ENCODE measurements around the gene MYLK.

The MYLK gene

DNA sequence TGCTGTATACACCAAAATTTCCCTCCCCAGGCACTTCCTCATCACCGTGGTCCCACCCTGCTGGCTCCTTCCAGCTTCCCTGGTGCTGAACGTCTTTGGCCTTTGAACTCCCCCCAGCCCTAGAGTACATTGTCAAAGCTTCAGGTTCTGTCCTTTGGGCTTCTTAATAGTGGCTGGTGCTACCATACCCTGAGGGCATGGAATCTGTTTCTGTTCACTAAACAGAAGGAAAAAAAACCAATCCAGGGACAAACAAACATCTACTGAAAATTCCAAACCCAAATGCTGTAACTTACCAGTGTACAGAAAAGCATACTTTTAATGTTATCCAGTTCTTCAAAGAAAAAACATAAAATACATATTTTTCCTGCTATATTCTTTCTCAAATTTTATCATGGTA is 148.7 kb downstream of the MYLK start:
- H3K4me3 Mint-ChIP-seq, result no peak overlapping the region
- DNase-seq (no peak), ATAC-seq (replicated peaks) (no peak)
- H3K27ac Mint-ChIP-seq, result no peak overlapping the region
- peaks cover 40 to 81% of the 10 kb centered on the region in 2 donors for H3K27me3 Mint-ChIP-seq
- no peaks in the 10 kb centered on the region for H3K36me3 Mint-ChIP-seq (ENCODE audit: insufficient read depth)
- no peaks in the 10 kb centered on the region for H3K9me3 Mint-ChIP-seq
- H3K4me1 Mint-ChIP-seq (ENCODE audit: low read depth in 2 of 2), result no peaks in the 10 kb centered on the region

GRCh38 chr3:123734527-123734902 is 149.6 kb downstream of the MYLK start:
- DNase-seq, result no peak
- ATAC-seq (replicated peaks), result no peak
- Mint-ChIP-seq H3K27me3 (peaks cover 39 to 80% of the 10 kb centered on the region in 2 donors), H3K9me3 (no peaks in the 10 kb centered on the region), H3K4me1 (ENCODE audit: low read depth in 2 of 2) (no peaks in the 10 kb centered on the region), H3K36me3 (ENCODE audit: insufficient read depth) (no peaks in the 10 kb centered on the region), H3K4me3 (no peak overlapping the region), H3K27ac (no peak overlapping the region)

GRCh38 chr3:123733805-123734526 is 150.2 kb downstream of the MYLK start:
- no peak overlapping the region for H3K4me3 Mint-ChIP-seq
- H3K36me3 Mint-ChIP-seq (ENCODE audit: insufficient read depth), result no peaks in the 10 kb centered on the region
- ATAC-seq (replicated peaks) (no peak), DNase-seq (no peak)
- H3K27ac Mint-ChIP-seq, result no peak overlapping the region
- H3K27me3 Mint-ChIP-seq, result peaks cover 39 to 80% of the 10 kb centered on the region in 2 donors
- H3K9me3 Mint-ChIP-seq, result no peaks in the 10 kb centered on the region
- no peaks in the 10 kb centered on the region for H3K4me1 Mint-ChIP-seq (ENCODE audit: low read depth in 2 of 2)

DNA sequence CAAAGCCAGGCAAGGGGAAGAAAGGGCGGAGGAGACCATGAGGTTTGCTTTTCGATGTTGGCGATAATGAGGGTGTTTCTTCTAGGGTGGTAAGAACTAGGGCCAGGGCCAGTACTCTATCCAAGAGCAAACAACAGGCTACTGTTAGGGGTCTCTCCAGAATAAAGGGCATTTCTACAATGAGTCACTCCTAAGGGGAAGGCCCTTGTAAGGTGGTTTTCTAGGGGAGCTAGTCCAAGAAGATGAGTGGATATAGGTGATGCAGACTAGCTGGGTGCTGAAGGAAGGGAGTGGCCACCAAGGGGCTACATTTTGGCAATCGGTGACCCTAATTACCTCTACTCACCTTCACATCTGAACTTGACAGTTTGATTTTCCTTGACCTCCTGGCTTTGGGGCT is 150.8 kb downstream of the MYLK start:
- Mint-ChIP-seq H3K27ac (no peak overlapping the region), H3K36me3 (ENCODE audit: insufficient read depth) (no peaks in the 10 kb centered on the region), H3K27me3 (peaks cover 39 to 81% of the 10 kb centered on the region in 2 donors), H3K4me3 (no peak overlapping the region), H3K9me3 (no peaks in the 10 kb centered on the region), H3K4me1 (ENCODE audit: low read depth in 2 of 2) (no peaks in the 10 kb centered on the region)
- no peak for ATAC-seq (replicated peaks)
- DNase-seq, result no peak

GRCh38 chr3:123732447-123732846 is 151.7 kb downstream of the MYLK start:
- no peaks in the 10 kb centered on the region for H3K36me3 Mint-ChIP-seq (ENCODE audit: insufficient read depth)
- H3K4me1 Mint-ChIP-seq (ENCODE audit: low read depth in 2 of 2), result no peaks in the 10 kb centered on the region
- peaks cover 44 to 84% of the 10 kb centered on the region in 2 donors for H3K27me3 Mint-ChIP-seq
- H3K27ac Mint-ChIP-seq, result no peak overlapping the region
- DNase-seq (no peak), ATAC-seq (replicated peaks) (no peak)
- H3K4me3 Mint-ChIP-seq, result no peak overlapping the region
- H3K9me3 Mint-ChIP-seq, result no peaks in the 10 kb centered on the region

GRCh38 chr3:123730829-123731228 is 153.3 kb downstream of the MYLK start:
- Mint-ChIP-seq H3K27me3 (peaks cover 42 to 84% of the 10 kb centered on the region in 2 donors), H3K4me3 (no peak overlapping the region), H3K27ac (no peak overlapping the region), H3K9me3 (no peaks in the 10 kb centered on the region), H3K4me1 (ENCODE audit: low read depth in 2 of 2) (no peaks in the 10 kb centered on the region), H3K36me3 (ENCODE audit: insufficient read depth) (no peaks in the 10 kb centered on the region)
- DNase-seq (no peak), ATAC-seq (replicated peaks) (no peak)

DNA sequence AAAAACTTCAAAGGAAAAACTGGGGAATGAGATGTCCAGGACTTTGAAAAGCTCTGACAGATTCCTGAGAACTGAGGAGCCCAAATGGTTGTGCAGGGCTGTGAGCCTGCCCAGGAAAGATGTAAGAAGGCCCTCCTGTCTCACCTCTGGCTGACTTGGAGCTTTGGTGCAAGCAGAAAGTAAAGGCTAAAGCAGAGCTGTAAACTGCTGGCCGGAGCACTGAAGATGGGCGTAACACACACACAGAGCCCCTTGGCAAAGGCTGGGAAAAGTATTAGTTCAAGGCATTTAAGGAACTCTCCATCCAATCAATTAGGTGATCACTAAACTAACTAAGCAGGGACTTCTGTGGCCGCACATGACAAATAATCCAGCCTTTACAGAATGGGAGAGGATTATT is 155.1 kb downstream of the MYLK start:
- H3K4me1 Mint-ChIP-seq (ENCODE audit: low read depth in 2 of 2), result no peaks in the 10 kb centered on the region
- H3K36me3 Mint-ChIP-seq (ENCODE audit: insufficient read depth), result no peaks in the 10 kb centered on the region
- H3K27me3 Mint-ChIP-seq, result peaks cover 34 to 82% of the 10 kb centered on the region in 2 donors
- DNase-seq (no peak), ATAC-seq (replicated peaks) (no peak)
- H3K9me3 Mint-ChIP-seq, result no peaks in the 10 kb centered on the region
- H3K27ac Mint-ChIP-seq, result no peak overlapping the region
- no peak overlapping the region for H3K4me3 Mint-ChIP-seq

DNA sequence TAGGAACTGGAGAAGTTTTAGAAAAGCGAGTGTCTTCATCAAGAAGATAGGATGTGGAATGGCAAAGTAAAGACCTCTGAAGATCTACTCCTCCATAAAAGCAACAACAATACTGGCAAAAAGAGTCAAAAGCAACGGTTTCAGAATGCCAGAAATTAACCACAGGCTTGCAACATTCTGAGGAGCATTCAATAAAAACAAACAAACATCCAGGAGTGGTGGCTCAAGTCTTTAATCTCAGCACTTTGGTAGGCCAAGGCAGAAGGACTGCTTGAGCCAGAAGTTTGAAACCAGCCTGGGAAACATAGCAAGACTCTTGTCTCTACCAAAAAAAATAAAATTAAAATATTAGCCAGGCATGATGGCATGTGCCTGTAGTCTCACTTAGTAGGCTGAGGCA is 156.1 kb downstream of the MYLK start:
- H3K27ac Mint-ChIP-seq, result no peak overlapping the region
- DNase-seq, result no peak

GRCh38 chr3:123725652-123726400 is 158.3 kb downstream of the MYLK start:
- Mint-ChIP-seq H3K27ac (no peak overlapping the region), H3K36me3 (ENCODE audit: insufficient read depth) (no peaks in the 10 kb centered on the region), H3K4me3 (no peak overlapping the region), H3K4me1 (ENCODE audit: low read depth in 2 of 2) (peaks cover 0 to 2% of the 10 kb centered on the region in 2 donors), H3K9me3 (no peaks in the 10 kb centered on the region), H3K27me3 (peaks cover 36 to 75% of the 10 kb centered on the region in 2 donors)
- DNase-seq (no peak), ATAC-seq (replicated peaks) (no peak)

More for the DNA sequence above, 156.1 kb downstream of the MYLK start:
- no peak for ATAC-seq (replicated peaks)
- no peaks in the 10 kb centered on the region for H3K36me3 Mint-ChIP-seq (ENCODE audit: insufficient read depth)
- no peaks in the 10 kb centered on the region for H3K9me3 Mint-ChIP-seq
- no peak overlapping the region for H3K4me3 Mint-ChIP-seq
- peaks cover 32 to 76% of the 10 kb centered on the region in 2 donors for H3K27me3 Mint-ChIP-seq
- H3K4me1 Mint-ChIP-seq (ENCODE audit: low read depth in 2 of 2), result peaks cover 0 to 2% of the 10 kb centered on the region in 2 donors

- H3K4me3 Mint-ChIP-seq, result no peak overlapping the region
- H3K27me3 Mint-ChIP-seq, result peaks cover 27 to 71% of the 10 kb centered on the region in 2 donors
- no peaks in the 10 kb centered on the region for H3K9me3 Mint-ChIP-seq
- DNase-seq, result no peak
- no peak for ATAC-seq (replicated peaks)
- no peak overlapping the region for H3K27ac Mint-ChIP-seq
- H3K4me1 Mint-ChIP-seq (ENCODE audit: low read depth in 2 of 2), result peaks cover 0 to 2% of the 10 kb centered on the region in 2 donors
- peaks cover 3% of the 10 kb centered on the region for H3K36me3 Mint-ChIP-seq (ENCODE audit: insufficient read depth)
Measured at GRCh38 chr3:123724306-123724705, 159.8 kb downstream of the MYLK start.

DNA sequence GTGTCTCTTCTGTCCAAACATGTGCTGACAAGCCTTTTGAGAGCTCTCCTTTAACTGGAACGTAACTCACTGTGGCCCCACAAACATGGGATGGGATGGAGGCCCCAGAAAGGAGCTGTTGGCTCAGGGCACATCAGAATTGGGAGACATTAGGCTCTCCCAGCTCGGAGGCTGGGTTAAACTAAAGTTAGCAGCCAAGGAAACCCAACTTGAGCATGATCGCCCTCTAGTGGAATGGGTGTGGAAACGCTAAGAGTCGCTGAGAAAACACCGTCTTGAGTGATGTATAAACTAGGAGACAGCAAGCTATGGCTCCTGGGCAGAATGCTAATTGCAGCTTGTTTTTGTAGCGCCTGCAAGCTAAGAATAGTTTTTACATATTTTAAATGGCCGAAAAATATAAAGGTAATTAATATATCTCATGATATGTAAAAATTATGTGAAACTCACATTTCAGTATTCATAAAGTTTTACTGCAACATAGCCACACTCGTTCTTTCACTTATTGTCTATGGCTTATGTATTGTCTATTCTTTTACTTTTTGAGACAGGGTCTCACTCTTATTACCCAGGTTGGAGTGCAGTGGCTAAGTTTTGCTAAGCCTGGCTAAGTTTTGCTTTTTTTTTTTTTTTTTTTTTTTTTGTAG is 160.5 kb downstream of the MYLK start:
- no peak overlapping the region for H3K4me3 Mint-ChIP-seq
- peaks cover 21 to 65% of the 10 kb centered on the region in 2 donors for H3K27me3 Mint-ChIP-seq
- H3K9me3 Mint-ChIP-seq, result no peaks in the 10 kb centered on the region
- DNase-seq (peak; percentile 25 to 46 (median 29)), ATAC-seq (replicated peaks) (peak; percentile 70)
- peaks cover 0 to 7% of the 10 kb centered on the region in 2 donors for H3K4me1 Mint-ChIP-seq (ENCODE audit: low read depth in 2 of 2)
- H3K36me3 Mint-ChIP-seq (ENCODE audit: insufficient read depth), result peaks cover 3% of the 10 kb centered on the region
- no peak overlapping the region for H3K27ac Mint-ChIP-seq

GRCh38 chr3:123723070-123723469 is 161.1 kb downstream of the MYLK start:
- H3K9me3 Mint-ChIP-seq, result no peaks in the 10 kb centered on the region
- no peak for DNase-seq

GRCh38 chr3:123722456-123722855 is 161.7 kb downstream of the MYLK start:
- Mint-ChIP-seq H3K27ac (no peak overlapping the region), H3K36me3 (ENCODE audit: insufficient read depth) (peaks cover 3% of the 10 kb centered on the region), H3K9me3 (no peaks in the 10 kb centered on the region), H3K27me3 (peaks cover 15 to 55% of the 10 kb centered on the region in 2 donors), H3K4me3 (no peak overlapping the region), H3K4me1 (ENCODE audit: low read depth in 2 of 2) (peaks cover 0 to 7% of the 10 kb centered on the region in 2 donors)
- ATAC-seq (replicated peaks), result no peak
- no peak for DNase-seq

More at GRCh38 chr3:123723070-123723469, 161.1 kb downstream of the MYLK start:
- Mint-ChIP-seq H3K4me3 (no peak overlapping the region), H3K27ac (no peak overlapping the region), H3K27me3 (peaks cover 20 to 61% of the 10 kb centered on the region in 2 donors), H3K4me1 (ENCODE audit: low read depth in 2 of 2) (peaks cover 0 to 7% of the 10 kb centered on the region in 2 donors), H3K36me3 (ENCODE audit: insufficient read depth) (peaks cover 3% of the 10 kb centered on the region)
- ATAC-seq (replicated peaks), result no peak

All from effector memory CD8-positive, alpha-beta T cell (primary cell).